Measurements from ENCODE around the gene ZNF436.
"Not testable (repeated sequence)": the region's sequence is repeated elsewhere in the genome, so short reads cannot be mapped to it uniquely, and the experiment has no call there.

The ZNF436 gene

GRCh38 chr1:23322770-23323169 is 46.9 kb downstream of the ZNF436 start:
- TF ChIP-seq, protein P1, sequence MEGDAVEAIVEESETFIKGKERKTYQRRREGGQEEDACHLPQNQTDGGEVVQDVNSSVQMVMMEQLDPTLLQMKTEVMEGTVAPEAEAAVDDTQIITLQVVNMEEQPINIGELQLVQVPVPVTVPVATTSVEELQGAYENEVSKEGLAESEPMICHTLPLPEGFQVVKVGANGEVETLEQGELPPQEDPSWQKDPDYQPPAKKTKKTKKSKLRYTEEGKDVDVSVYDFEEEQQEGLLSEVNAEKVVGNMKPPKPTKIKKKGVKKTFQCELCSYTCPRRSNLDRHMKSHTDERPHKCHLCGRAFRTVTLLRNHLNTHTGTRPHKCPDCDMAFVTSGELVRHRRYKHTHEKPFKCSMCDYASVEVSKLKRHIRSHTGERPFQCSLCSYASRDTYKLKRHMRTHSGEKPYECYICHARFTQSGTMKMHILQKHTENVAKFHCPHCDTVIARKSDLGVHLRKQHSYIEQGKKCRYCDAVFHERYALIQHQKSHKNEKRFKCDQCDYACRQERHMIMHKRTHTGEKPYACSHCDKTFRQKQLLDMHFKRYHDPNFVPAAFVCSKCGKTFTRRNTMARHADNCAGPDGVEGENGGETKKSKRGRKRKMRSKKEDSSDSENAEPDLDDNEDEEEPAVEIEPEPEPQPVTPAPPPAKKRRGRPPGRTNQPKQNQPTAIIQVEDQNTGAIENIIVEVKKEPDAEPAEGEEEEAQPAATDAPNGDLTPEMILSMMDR (IDR thresholded peaks at IDR 0.05; ENCODE audit: low read depth, low read length) = no peak
- no peak for DNase-seq
- Histone ChIP-seq H3K9me3 (no peaks in the 10 kb centered on the region), H3K36me3 (peaks cover 57% of the 10 kb centered on the region), H3K4me1 (no peaks in the 10 kb centered on the region), H3K4me3 (ENCODE audit: low read depth, low read length) (no peak overlapping the region), H3K27me3 (no peaks in the 10 kb centered on the region)

DNA sequence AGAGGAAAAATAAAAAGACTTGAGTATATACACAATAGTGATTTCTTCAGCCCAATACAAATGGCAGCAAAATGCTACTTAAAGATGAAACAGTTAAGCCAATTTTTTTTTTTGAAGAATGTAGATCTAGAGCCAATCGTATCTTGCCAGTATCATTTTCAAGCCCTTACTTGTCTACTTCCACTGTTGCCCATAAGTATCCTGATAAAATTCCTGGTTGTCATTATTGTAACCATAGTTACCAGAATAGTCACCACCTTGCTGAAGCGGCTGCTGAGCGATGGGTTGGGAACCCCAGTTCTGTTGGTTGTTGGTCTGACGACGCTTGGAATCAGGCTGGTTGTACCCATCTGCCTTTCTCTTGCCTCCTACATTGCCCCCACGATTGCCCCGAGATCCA is 59.4 kb downstream of the ZNF436 start:
- peaks cover 17% of the 10 kb centered on the region for H3K36me3 ChIP-seq

More for the DNA sequence above, 59.4 kb downstream of the ZNF436 start:
- not testable (repeated sequence) for DNase-seq; H3K4me1 ChIP-seq; H3K4me3 ChIP-seq (ENCODE audit: low read depth, low read length); H3K9me3 ChIP-seq; H3K27me3 ChIP-seq
